ENCODE results near the gene LCORL. TPM values are rescaled to one million over a fixed set of nuclear protein-coding genes. Genes with fewer than 3 reads are reported as not detected.

LCORL gene
- total and polyA plus RNA-seq, 9 of the 15 experiments (the other 6 are each of a cell fraction or from before 2014, with no cell fraction given): 3.1 to 24.5 (median 11.1) TPM

GRCh38 chr4:17810260-17811077 is 211.1 kb downstream of the LCORL start, which contains the start of the genes DCAF16 and NCAPG (continued):
- TF ChIP-seq KDM5B (IDR thresholded peaks at IDR 0.05; ENCODE audit: insufficient replicate concordance, low read depth, low read length) (peak; percentile 95), PTTG1 (tag; IDR thresholded peaks at IDR 0.05; ENCODE audit: low read depth) (no peak), FOXP4 (CRISPR knock-in tag; IDR thresholded peaks at IDR 0.05; ENCODE audit: borderline replicate concordance) (peak; percentile 98), ZNF143 (CRISPR knock-in tag; IDR thresholded peaks at IDR 0.05) (peak; percentile 46; the same call in 1 of the 2 replicates), ZNF239 (CRISPR knock-in tag; IDR thresholded peaks at IDR 0.05) (no peak), ZMIZ1 (IDR thresholded peaks at IDR 0.05; ENCODE audit: low read depth in 2 of 2, low read length in 2 of 2) (no peak), IRF1 (CRISPR knock-in tag; IDR thresholded peaks at IDR 0.05; ENCODE audit: borderline replicate concordance) (peak; percentile 67; the same call in 1 of the 2 replicates), TGIF2 (CRISPR knock-in tag; IDR thresholded peaks at IDR 0.05) (peak; percentile 83; the same call in 1 of the 2 replicates), NR1H2 (CRISPR knock-in tag; IDR thresholded peaks at IDR 0.05) (no peak), KAT8 (IDR thresholded peaks at IDR 0.05; ENCODE audit: low read depth) (no peak), ZNF124 (CRISPR knock-in tag; IDR thresholded peaks at IDR 0.05) (no peak), ARNT (IDR thresholded peaks at IDR 0.05) (no peak), ZNF384 (IDR thresholded peaks at IDR 0.05; ENCODE audit: low read depth, low read length) (no peak), ZNF449 (CRISPR knock-in tag; IDR thresholded peaks at IDR 0.05) (no peak), BRF2 (IDR thresholded peaks at IDR 0.05; ENCODE audit: borderline replicate concordance, insufficient read depth, insufficient read length) (no peak), ZNF12 (CRISPR knock-in tag; IDR thresholded peaks at IDR 0.05) (peak; percentile 17)

All from K562 (cell line).